Brain microvascular endothelial cell (primary cell): Measurements from ENCODE around the gene LIX1.
"Not testable (repeated sequence)": the region's sequence is repeated elsewhere in the genome, so short reads cannot be mapped to it uniquely, and the experiment has no call there.

Source experiments
- DNase-seq: peaks from one replicate; pipeline ENCODE4 v3.0.0-alpha.2; 2020
- H3K27ac ChIP-seq: fragments of 250-450 bp; sonication (Bioruptor Pico); 2 replicates; pipeline ENCODE4 v1.5.1; 2020; ENCODE audit warnings: mild to moderate bottlenecking, moderate library complexity
- H3K27me3 ChIP-seq: fragments of 250-450 bp; sonication (Bioruptor Pico); replicated peaks from 2 replicates; pipeline ENCODE4 v1.5.1; 2020; ENCODE audit warnings: mild to moderate bottlenecking
- H3K36me3 ChIP-seq: fragments of 250-450 bp; sonication (Bioruptor Pico); replicated peaks from 2 replicates; pipeline ENCODE4 v1.5.1; 2020; ENCODE audit warnings: mild to moderate bottlenecking
- H3K4me3 ChIP-seq: 2 replicates; pipeline ENCODE4 v1.5.1; 2011; ENCODE audit warnings: low read depth, mild to moderate bottlenecking, control low read depth, low read length, moderate library complexity
- in situ Hi-C: cut with HindIII; loops from 2 replicates; pipeline ENCODE4 v1.10.0; 2017; ENCODE audit warnings: low sequenced_read_pairs, low pct_ligation_motif_present
- TF ChIP-seq, protein P1 (sequence below): IDR thresholded peaks from 2 replicates; pipeline ENCODE4 v1.5.1; 2011; ENCODE audit warnings: low read depth, mild to moderate bottlenecking, moderate library complexity, low read length, control low read depth, inconsistent platforms; ENCODE audit errors: missing control alignments

The LIX1 gene

GRCh38 chr5:97087138-97087537 is 55.3 kb downstream of the LIX1 start:
- Histone ChIP-seq H3K4me3 (no peak overlapping the region), H3K27ac (no peak overlapping the region), H3K27me3 (no peaks in the 10 kb centered on the region), H3K36me3 (no peaks in the 10 kb centered on the region)
- DNase-seq = no peak
- TF ChIP-seq, protein P1, sequence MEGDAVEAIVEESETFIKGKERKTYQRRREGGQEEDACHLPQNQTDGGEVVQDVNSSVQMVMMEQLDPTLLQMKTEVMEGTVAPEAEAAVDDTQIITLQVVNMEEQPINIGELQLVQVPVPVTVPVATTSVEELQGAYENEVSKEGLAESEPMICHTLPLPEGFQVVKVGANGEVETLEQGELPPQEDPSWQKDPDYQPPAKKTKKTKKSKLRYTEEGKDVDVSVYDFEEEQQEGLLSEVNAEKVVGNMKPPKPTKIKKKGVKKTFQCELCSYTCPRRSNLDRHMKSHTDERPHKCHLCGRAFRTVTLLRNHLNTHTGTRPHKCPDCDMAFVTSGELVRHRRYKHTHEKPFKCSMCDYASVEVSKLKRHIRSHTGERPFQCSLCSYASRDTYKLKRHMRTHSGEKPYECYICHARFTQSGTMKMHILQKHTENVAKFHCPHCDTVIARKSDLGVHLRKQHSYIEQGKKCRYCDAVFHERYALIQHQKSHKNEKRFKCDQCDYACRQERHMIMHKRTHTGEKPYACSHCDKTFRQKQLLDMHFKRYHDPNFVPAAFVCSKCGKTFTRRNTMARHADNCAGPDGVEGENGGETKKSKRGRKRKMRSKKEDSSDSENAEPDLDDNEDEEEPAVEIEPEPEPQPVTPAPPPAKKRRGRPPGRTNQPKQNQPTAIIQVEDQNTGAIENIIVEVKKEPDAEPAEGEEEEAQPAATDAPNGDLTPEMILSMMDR = no peak
- in situ Hi-C loops = no loop called here

- in situ Hi-C loops = no loop called here
- Histone ChIP-seq H3K36me3 (no peaks in the 10 kb centered on the region), H3K4me3 (no peak overlapping the region), H3K27me3 (no peaks in the 10 kb centered on the region), H3K27ac (no peak overlapping the region)
- TF ChIP-seq, protein P1 = no peak
- no peak for DNase-seq
Observed at GRCh38 chr5:97085459-97086181, 56.8 kb downstream of the LIX1 start.

DNA sequence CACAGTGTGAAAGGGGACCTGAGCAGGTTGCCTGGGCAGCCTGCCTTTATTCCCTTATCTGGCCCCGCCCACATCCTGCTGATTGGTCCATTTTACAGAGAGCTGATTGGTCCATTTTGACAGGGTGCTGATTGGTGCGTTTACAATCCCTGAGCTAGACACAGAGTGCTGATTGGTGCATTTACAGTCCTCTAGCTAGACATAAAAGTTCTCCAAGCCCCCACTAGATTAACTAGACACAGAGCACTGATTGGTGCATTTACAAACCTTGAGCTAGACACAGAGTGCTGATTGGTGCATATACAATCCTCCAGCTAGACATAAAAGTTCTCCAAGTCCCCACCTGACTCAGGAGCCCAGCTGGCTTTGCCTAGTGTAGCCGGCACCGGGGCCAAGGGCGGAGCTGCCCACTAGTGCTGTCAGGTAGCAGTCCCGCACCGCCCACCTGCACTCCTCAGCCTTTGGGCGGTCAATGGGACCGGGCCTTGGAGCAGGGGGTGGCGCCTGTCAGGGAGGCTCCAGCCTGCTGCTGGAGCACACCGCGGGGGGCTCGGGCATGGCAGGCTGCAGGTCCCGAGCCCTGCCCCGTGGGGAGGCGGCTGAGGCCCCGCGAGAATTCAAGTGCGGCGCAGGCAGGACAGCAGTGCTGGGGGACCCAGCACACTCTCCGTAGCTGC is 57.5 kb downstream of the LIX1 start:
- H3K27ac ChIP-seq, H3K4me3 ChIP-seq, H3K27me3 ChIP-seq, in situ Hi-C loops, H3K36me3 ChIP-seq, DNase-seq: not testable (repeated sequence)

DNA sequence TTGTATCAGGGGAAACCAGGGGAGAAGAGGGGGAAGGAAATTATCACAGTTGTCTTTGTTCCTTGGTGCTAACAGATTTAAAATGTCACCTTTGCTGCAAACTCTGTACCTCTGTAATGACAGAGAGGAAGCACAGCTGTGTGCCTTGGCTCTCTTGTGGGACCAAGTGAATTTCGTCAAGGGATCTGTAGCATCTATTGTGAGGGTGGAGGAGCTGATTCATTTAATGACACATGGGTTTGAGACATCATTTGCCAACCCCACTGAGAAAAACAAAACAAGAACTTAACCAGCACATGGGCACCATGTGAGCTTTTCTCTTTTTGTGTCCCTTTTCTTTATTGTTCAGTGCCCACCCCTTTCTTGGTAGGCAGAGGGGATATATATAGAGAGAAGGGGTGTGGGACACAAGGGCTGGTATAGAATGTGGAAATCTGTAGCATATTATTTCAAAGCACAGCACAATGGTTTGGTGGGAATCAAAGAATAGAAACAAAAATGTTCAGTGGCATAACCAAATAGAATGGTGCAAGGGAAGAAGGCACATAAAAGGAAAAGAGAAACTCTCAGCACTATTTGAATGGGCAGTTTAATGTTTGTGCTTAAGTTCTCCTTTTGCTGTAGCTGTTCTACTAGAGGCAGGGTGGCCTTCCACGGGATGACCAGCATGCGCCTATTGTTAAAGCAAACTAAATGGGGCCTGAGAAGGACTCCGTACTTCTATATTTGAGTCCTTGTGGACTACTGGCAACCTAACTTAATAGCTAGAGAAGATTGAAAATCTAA is 63.3 kb downstream of the LIX1 start:
- H3K4me3 ChIP-seq = no peak overlapping the region

GRCh38 chr5:97077246-97077645 is 65.2 kb downstream of the LIX1 start:
- no peak for DNase-seq
- Histone ChIP-seq H3K27me3 (no peaks in the 10 kb centered on the region), H3K27ac (no peak overlapping the region), H3K4me3 (no peak overlapping the region), H3K36me3 (no peaks in the 10 kb centered on the region)
- in situ Hi-C loops = no loop called here
- TF ChIP-seq, protein P1 = no peak

More for the DNA sequence above, 63.3 kb downstream of the LIX1 start:
- in situ Hi-C loops = no loop called here
- no peaks in the 10 kb centered on the region for H3K27me3 ChIP-seq
- TF ChIP-seq, protein P1 = no peak
- no peak for DNase-seq
- H3K36me3 ChIP-seq = no peaks in the 10 kb centered on the region
- H3K27ac ChIP-seq = no peak overlapping the region

DNA sequence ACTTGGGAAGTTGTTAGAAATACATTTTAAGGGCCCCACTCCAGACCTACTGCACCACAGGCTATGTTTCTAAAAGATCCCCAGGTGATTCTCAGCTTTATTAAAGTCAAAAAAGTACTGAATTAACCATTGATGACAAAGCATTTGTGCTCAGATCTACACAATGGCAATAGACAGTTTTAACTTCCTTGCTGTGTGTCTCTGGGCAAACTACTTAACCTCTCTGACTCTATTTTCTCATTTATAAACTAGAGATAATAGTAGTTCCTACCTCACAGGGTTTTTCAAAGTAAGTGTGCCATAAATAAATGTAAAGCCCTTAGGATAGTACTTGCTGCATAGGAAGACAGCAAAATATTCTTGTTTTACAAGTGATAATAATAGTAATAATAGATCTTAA is 66.3 kb downstream of the LIX1 start:
- Histone ChIP-seq H3K27ac (no peak overlapping the region), H3K27me3 (no peaks in the 10 kb centered on the region), H3K36me3 (no peaks in the 10 kb centered on the region), H3K4me3 (no peak overlapping the region)
- no peak for DNase-seq
- TF ChIP-seq, protein P1 = no peak
- in situ Hi-C loops = no loop called here
